Lower lobe of right lung (tissue), 2 donors: ENCODE results near the gene CEP162. TPM values are rescaled to one million over a fixed set of nuclear protein-coding genes. Genes with fewer than 3 reads are reported as not detected.
"Not testable (repeated sequence)": the region's sequence is repeated elsewhere in the genome, so short reads cannot be mapped to it uniquely, and the experiment has no call there.

Experiments used
- ATAC-seq, 2 donors: fragments of 200-7000 bp; cut with Tn5 transposase; one replicate each; pipeline ENCODE4 v1.9.1; 2020 to 2022; ENCODE audit warnings: mild to moderate bottlenecking in 2 of 2, moderate library complexity in 2 of 2
- DNase-seq: peaks from one replicate; pipeline ENCODE4 v3.0.0-alpha.2; 2020
- H3K27ac ChIP-seq: fragments of 200-600 bp; one replicate; pipeline ENCODE4 v1.8.0; 2022
- H3K27me3 ChIP-seq: fragments of 200-600 bp; one replicate; pipeline ENCODE4 v1.8.0; 2022; ENCODE audit warnings: low read depth
- H3K36me3 ChIP-seq: fragments of 200-600 bp; one replicate; pipeline ENCODE4 v1.8.0; 2022; ENCODE audit warnings: mild to moderate bottlenecking
- H3K4me1 ChIP-seq: fragments of 200-600 bp; one replicate; pipeline ENCODE4 v1.8.0; 2022
- H3K4me3 ChIP-seq: fragments of 200-600 bp; one replicate; pipeline ENCODE4 v1.8.0; 2022; ENCODE audit warnings: mild to moderate bottlenecking
- H3K9me3 ChIP-seq: fragments of 200-600 bp; one replicate; pipeline ENCODE4 v1.8.0; 2022
- intact Hi-C: fragments of 100-400 bp; cut with DNase I; formaldehyde crosslinking; loops from one replicate; pipeline ENCODE4 v1.11.0; 2022
- total RNA-seq: library from RNA; stranded (reverse); fragmentation: NEBNext Ultra II Directional; extraction: Animal tissue kit (Norgen Biotek cat#: 25700); gene quantifications from one replicate; pipeline ENCODE4 v1.2.1, GENCODE V29; 2021
- TF ChIP-seq, protein P1 (sequence below): fragments of 200-600 bp; IDR thresholded peaks from one replicate; pipeline ENCODE4 v1.8.0; 2022; ENCODE audit warnings: antibody characterized with exemption, mild to moderate bottlenecking
- donor health status: DM: no; HTN: yes; CAD: no; lungs with severe emphysema.

Gene CEP162
- total RNA-seq, 1 donor from 2014 or later = 12.1 TPM

DNA sequence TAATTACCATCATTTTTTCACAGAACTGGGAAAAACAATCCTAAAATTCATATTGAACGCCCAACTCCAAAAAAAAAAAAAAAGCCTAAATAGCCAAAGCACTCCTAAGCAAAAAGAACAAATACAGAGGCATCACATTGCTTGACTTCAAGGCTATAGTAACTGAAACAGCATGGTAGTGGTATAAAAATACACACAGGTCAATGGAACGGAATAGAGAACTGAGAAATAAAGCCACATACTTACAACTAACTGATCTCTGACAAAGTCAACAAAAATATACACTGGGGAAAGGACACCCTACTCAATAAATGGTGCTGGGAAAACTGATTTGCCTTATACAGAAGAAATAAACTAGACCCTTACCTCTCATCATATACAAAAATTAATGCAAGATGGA lies 104.3 kb downstream of the CEP162 start:
- Histone ChIP-seq H3K4me1 (no peaks in the 10 kb centered on the region), H3K27me3 (no peaks in the 10 kb centered on the region), H3K27ac (no peak overlapping the region), H3K36me3 (peaks cover 29% of the 10 kb centered on the region), H3K4me3 (no peak overlapping the region), H3K9me3 (no peaks in the 10 kb centered on the region)
- TF ChIP-seq, protein P1, sequence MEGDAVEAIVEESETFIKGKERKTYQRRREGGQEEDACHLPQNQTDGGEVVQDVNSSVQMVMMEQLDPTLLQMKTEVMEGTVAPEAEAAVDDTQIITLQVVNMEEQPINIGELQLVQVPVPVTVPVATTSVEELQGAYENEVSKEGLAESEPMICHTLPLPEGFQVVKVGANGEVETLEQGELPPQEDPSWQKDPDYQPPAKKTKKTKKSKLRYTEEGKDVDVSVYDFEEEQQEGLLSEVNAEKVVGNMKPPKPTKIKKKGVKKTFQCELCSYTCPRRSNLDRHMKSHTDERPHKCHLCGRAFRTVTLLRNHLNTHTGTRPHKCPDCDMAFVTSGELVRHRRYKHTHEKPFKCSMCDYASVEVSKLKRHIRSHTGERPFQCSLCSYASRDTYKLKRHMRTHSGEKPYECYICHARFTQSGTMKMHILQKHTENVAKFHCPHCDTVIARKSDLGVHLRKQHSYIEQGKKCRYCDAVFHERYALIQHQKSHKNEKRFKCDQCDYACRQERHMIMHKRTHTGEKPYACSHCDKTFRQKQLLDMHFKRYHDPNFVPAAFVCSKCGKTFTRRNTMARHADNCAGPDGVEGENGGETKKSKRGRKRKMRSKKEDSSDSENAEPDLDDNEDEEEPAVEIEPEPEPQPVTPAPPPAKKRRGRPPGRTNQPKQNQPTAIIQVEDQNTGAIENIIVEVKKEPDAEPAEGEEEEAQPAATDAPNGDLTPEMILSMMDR = no peak
- ATAC-seq = no peak
- intact Hi-C loops = no loop called here
- DNase-seq = no peak

DNA sequence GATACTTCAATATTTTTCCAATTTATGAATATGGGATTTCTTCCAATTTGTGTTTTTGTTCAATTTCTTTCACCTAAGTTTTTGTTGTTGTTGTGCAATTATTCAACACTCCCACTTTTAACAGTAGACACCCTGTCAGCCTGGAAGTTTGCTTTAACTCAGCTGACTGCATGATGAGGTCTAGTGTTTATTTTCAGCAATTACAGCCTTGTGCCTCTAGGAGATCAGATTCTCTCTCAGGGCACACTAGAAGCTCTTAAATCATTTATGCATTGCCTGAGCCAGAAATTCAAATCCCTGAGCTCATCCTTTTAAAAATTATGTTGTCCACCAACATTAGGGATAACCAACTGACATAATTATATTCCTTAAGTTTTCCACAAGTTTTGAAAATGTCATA lies 108.2 kb downstream of the CEP162 start:
- intact Hi-C loops = no loop called here
- ATAC-seq (no peak), DNase-seq (no peak)
- Histone ChIP-seq H3K9me3 (no peaks in the 10 kb centered on the region), H3K36me3 (peaks cover 3% of the 10 kb centered on the region), H3K27ac (no peak overlapping the region), H3K4me1 (no peaks in the 10 kb centered on the region), H3K27me3 (no peaks in the 10 kb centered on the region), H3K4me3 (no peak overlapping the region)
- TF ChIP-seq, protein P1 = no peak

DNA sequence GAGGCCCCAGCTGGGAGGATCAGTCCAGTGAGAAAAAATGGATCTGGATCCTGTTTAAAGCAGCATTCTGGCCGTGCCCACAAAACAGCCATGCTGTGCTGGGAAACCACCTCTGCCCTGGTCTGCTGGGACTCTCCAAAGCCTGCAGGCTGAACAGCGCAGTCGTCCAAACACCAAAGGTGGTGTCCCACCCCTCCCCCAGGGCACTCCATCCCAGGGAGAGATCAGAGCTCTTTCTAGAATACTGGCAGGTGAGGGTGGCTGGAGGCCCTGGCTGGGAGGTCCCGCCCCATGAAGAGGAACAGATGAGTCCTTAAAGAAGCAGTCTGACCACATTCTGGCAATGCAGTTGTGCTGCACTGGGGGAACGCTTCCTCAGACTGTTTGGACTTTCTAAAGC lies 109.3 kb downstream of the CEP162 start:
- Histone ChIP-seq H3K9me3 (no peaks in the 10 kb centered on the region), H3K4me3 (no peak overlapping the region), H3K4me1 (no peaks in the 10 kb centered on the region), H3K27me3 (no peaks in the 10 kb centered on the region), H3K27ac (no peak overlapping the region), H3K36me3 (no peaks in the 10 kb centered on the region)
- DNase-seq (no peak), ATAC-seq (peak in 1 of 2 donors; percentile 37)
- intact Hi-C loops = no loop called here
- TF ChIP-seq, protein P1 = no peak

DNA sequence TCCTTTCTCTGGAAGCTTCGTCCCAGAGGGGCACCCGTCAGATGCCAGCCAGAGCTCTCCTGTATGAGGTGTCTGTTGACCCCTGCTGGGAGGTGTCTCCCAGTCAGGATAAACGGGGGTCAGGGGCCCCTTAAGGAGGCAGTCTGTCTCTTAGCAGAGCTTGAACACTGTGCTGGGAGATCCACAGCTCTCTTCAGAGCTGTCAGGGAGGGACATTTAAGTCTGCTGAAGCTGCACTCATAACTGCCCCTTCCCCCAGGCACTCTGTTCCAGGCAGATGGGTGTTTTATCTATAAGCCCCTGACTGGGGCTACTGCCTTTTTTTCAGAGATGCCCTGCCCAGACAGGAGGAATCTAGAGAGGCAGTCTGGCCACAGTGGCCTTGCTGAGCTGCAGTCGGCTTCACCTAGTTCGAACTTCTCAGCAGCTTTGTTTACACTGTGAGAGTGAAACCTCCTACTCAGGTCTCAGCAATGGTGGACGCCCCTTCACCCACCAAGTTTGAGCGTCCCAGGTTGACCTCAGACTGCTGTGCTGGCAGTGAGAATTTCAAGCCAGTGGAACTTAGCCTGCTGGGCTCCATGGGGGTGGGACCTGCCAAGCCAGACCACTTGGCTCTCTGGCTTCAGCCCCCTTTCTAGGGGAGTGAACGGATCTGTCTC lies 112.4 kb downstream of the CEP162 start:
- H3K36me3 ChIP-seq, DNase-seq, ATAC-seq, H3K9me3 ChIP-seq, H3K27me3 ChIP-seq, intact Hi-C loops, H3K4me1 ChIP-seq, H3K27ac ChIP-seq, H3K4me3 ChIP-seq: not testable (repeated sequence)

DNA sequence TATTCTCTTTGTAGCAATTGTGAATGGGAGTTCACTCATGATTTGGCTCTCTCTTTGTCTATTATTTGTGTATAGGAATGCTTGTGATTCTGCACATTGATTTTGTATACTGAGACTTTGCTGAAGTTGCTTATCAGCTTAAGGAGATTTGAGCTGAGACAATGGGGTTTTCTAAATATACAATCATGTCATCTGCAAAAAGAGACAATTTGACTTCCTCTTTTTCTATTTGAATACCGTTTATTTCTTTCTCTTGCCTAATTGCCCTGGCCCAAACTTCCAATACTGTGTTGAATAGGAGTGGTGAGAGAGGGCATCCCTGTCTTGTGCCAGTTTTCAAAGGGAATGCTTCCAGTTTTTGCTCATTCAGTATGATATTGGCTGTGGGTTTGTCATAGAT lies 116.1 kb downstream of the CEP162 start:
- ATAC-seq, H3K36me3 ChIP-seq, H3K27me3 ChIP-seq, H3K9me3 ChIP-seq, DNase-seq, H3K4me3 ChIP-seq, H3K27ac ChIP-seq, intact Hi-C loops, H3K4me1 ChIP-seq: not testable (repeated sequence)

DNA sequence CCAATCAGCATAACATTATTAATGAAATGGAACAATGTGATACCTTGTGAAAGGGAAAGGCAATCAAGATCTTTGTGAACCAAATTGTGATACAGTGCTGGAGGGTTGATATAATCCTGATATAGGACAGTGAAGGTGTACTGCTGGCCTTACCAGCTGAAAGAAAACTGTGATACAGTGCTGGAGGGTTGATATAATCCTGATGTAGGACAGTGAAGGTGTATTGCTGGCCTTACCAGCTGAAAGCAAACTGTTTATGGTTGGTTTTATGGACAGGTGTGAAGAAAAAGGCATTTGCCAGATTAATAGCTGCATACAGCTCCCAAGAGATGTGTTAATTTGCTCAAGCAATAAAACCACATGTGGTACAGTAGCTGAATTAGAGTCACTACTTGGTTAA lies 119.9 kb downstream of the CEP162 start:
- TF ChIP-seq, protein P1 = no peak
- intact Hi-C loops = no loop called here

DNA sequence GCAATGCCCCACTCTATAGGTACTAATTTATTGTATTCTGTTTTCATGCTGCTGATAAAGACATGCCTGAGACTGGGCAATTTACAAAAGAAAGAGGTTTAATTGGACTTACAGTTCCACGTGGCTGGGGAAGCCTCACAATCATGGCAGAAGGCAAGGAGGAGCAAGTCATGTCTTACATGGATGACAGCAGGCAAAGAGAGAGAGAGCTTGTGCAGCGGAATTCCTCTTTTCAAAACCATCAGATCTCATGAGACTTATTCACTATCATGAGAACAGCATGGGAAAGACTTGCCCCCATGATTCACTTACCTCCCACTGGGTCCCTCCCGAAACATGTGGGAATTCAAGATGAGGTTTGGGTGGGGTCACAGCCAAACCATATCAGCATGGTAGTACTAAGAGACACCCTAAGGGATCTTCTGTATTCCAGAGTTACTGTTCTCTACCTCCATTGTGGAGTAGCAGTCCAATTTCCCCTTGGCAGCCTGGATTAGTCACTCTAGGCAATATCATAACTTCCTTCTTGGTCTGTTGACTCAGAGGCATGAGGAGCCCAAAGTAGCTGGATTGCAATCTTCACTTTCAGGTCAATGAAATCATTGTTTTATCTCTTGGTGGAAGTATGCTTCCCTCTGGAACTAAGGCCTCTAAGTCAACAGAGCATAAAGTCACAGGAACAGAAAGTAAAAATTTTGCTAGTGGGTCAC lies 122.1 kb downstream of the CEP162 start:
- H3K4me3 ChIP-seq, DNase-seq, intact Hi-C loops, H3K36me3 ChIP-seq, H3K27ac ChIP-seq, H3K9me3 ChIP-seq, ATAC-seq, H3K27me3 ChIP-seq, H3K4me1 ChIP-seq: not testable (repeated sequence)

More for the DNA sequence above, 119.9 kb downstream of the CEP162 start:
- H3K9me3 ChIP-seq = no peaks in the 10 kb centered on the region
- DNase-seq (no peak), ATAC-seq (no peak)
- H3K27me3 ChIP-seq = no peaks in the 10 kb centered on the region
- no peak overlapping the region for H3K27ac ChIP-seq
- no peaks in the 10 kb centered on the region for H3K36me3 ChIP-seq
- no peaks in the 10 kb centered on the region for H3K4me1 ChIP-seq
- H3K4me3 ChIP-seq = no peak overlapping the region
